Karpas-422 (cell line): ENCODE data around the gene SLCO1B1. TPM values are rescaled to one million over a fixed set of nuclear protein-coding genes. Genes with fewer than 3 reads are reported as not detected.
"Not testable (repeated sequence)": the region's sequence is repeated elsewhere in the genome, so short reads cannot be mapped to it uniquely, and the experiment has no call there.

Experiments used
- DNase-seq: peaks from one replicate; pipeline ENCODE4 v3.0.0-alpha.2; 2015
- H2AFZ ChIP-seq: fragments of 200-600 bp; sonication (generic); 2 replicates; pipeline ENCODE4 v1.6.1; 2014; ENCODE audit warnings: antibody characterized with exemption, low read length, mixed read lengths
- H3K27ac ChIP-seq: fragments of 200-600 bp; sonication (generic); 2 replicates; pipeline ENCODE4 v1.5.1; 2014; ENCODE audit warnings: mild to moderate bottlenecking, low read length, moderate library complexity
- H3K27me3 ChIP-seq: fragments of 200-600 bp; sonication (generic); 2 replicates; pipeline ENCODE4 v1.6.1; 2014; ENCODE audit warnings: low read length, mixed read lengths
- H3K36me3 ChIP-seq: fragments of 200-600 bp; sonication (generic); 2 replicates; pipeline ENCODE4 v1.6.1; 2014; ENCODE audit warnings: low read length, mixed read lengths; ENCODE audit not compliant: insufficient read depth
- H3K4me1 ChIP-seq: fragments of 200-600 bp; sonication (generic); 2 replicates; pipeline ENCODE4 v1.6.1; 2014; ENCODE audit warnings: mild to moderate bottlenecking, low read length, mixed read lengths
- H3K4me2 ChIP-seq: fragments of 200-600 bp; sonication (generic); 2 replicates; pipeline ENCODE4 v1.6.1; 2014; ENCODE audit warnings: low read length, low read depth, mild to moderate bottlenecking; ENCODE audit not compliant: poor library complexity, severe bottlenecking
- H3K4me3 ChIP-seq: fragments of 200-600 bp; sonication (generic); 2 replicates; pipeline ENCODE4 v1.5.1; 2014; ENCODE audit warnings: mild to moderate bottlenecking, antibody characterized with exemption, low read length, mixed read lengths
- H3K79me2 ChIP-seq: fragments of 200-600 bp; sonication (generic); 2 replicates; pipeline ENCODE4 v1.6.1; 2014; ENCODE audit warnings: mild to moderate bottlenecking, low read length, mixed read lengths
- H3K9ac ChIP-seq: fragments of 200-600 bp; sonication (generic); 2 replicates; pipeline ENCODE4 v1.6.0; 2014; ENCODE audit warnings: low read length
- H3K9me2 ChIP-seq: fragments of 200-600 bp; sonication (generic), shearing (Covaris generic); replicated peaks from 2 replicates; pipeline ENCODE4 v1.6.0; 2014; ENCODE audit warnings: mild to moderate bottlenecking, low read length, moderate library complexity; ENCODE audit not compliant: insufficient read depth
- H3K9me3 ChIP-seq: fragments of 300-700, 200-600 bp; sonication (generic); 2 replicates; pipeline ENCODE4 v1.6.1; 2014; ENCODE audit warnings: low read length, mixed read lengths
- H4K20me1 ChIP-seq: fragments of 200-600 bp; sonication (generic); 2 replicates; pipeline ENCODE4 v1.6.1; 2014; ENCODE audit warnings: mild to moderate bottlenecking, antibody characterized with exemption, low read length, low read depth; ENCODE audit not compliant: insufficient read depth
- total RNA-seq: library from RNA; depleted of rRNA; stranded (reverse); fragments of >200 nt; shearing (Covaris generic); gene quantifications from 2 replicates; pipeline ENCODE4 v1.2.3, GENCODE V29; 2014; ENCODE audit warnings: low replicate concordance

Gene SLCO1B1
- total RNA-seq, 1 experiment from 2014 or later, result not detected

- not testable (repeated sequence) for H3K9me2 ChIP-seq, H3K9me3 ChIP-seq, H3K27me3 ChIP-seq, H3K9ac ChIP-seq, H3K79me2 ChIP-seq, H2AFZ ChIP-seq, H3K27ac ChIP-seq, DNase-seq, H3K36me3 ChIP-seq, H3K4me2 ChIP-seq, H4K20me1 ChIP-seq, H3K4me3 ChIP-seq, H3K4me1 ChIP-seq
These were observed 6.5 kb downstream of the SLCO1B1 start for GRCh38 chr12:21137318-21137999.

GRCh38 chr12:21138016-21138415 is 7.0 kb downstream of the SLCO1B1 start:
- no peak for DNase-seq
- Histone ChIP-seq H3K4me1 (no peaks in the 10 kb centered on the region), H3K27ac (no peak overlapping the region)

DNA sequence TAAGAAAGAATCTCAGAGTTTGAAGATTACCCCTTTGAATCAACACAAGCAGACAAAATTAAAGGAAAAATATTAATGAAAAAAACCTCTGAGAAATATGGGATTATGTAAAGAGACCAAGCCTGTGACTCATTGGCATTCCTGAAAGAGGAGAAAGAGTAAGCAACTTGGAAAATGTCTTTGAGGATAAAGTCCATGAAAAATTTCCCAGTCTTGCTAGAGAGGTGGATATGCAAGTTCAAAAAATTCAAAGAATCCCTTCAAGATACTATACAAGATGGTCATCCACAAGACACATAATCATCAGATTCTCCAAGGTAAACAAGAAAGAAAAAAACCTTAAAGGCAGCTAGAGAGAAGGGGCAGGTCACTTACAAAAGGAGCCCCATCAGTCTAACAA is 13.3 kb downstream of the SLCO1B1 start:
- Histone ChIP-seq H3K9ac (no peak overlapping the region), H3K36me3 (no peaks in the 10 kb centered on the region), H3K9me3 (no peaks in the 10 kb centered on the region), H3K9me2 (no peaks in the 10 kb centered on the region), H3K79me2 (no peaks in the 10 kb centered on the region), H3K4me1 (no peaks in the 10 kb centered on the region), H3K4me2 (no peak overlapping the region), H3K27ac (no peak overlapping the region), H4K20me1 (no peaks in the 10 kb centered on the region), H2AFZ (no peak overlapping the region), H3K27me3 (no peaks in the 10 kb centered on the region), H3K4me3 (no peak overlapping the region)
- DNase-seq, result no peak

More at GRCh38 chr12:21138016-21138415, 7.0 kb downstream of the SLCO1B1 start:
- Histone ChIP-seq H4K20me1 (no peaks in the 10 kb centered on the region), H3K9me2 (no peaks in the 10 kb centered on the region), H3K36me3 (no peaks in the 10 kb centered on the region), H3K9me3 (no peaks in the 10 kb centered on the region), H2AFZ (no peak overlapping the region), H3K27me3 (no peaks in the 10 kb centered on the region), H3K4me3 (no peak overlapping the region), H3K4me2 (no peak overlapping the region), H3K9ac (no peak overlapping the region), H3K79me2 (no peaks in the 10 kb centered on the region)

DNA sequence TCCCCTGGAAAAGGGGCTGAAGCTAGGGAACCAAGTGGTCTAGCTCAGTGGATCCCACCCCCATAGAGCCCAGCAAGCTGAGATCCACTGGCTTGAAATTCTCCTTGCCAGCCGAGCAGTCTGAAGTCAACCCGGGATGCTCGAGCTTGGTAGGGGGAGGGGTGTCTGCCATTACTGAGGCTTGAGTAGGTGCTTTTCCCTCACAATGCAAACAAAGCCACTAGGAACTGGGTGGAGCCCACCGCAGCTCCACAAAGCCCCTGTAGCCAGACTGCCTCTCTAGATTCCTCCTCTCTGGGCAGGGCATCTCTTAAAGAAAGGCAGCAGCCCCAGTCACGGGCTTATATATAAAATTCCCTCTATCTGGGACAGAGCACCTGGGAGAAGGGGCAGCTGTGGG is 18.9 kb downstream of the SLCO1B1 start:
- H3K9me3 ChIP-seq, H3K4me1 ChIP-seq, H3K27ac ChIP-seq, H4K20me1 ChIP-seq, H3K4me3 ChIP-seq, H3K27me3 ChIP-seq, H3K36me3 ChIP-seq, H3K79me2 ChIP-seq, DNase-seq, H3K9me2 ChIP-seq, H3K9ac ChIP-seq, H3K4me2 ChIP-seq, H2AFZ ChIP-seq: not testable (repeated sequence)

- Histone ChIP-seq H3K36me3 (no peaks in the 10 kb centered on the region), H3K79me2 (no peaks in the 10 kb centered on the region), H3K27me3 (no peaks in the 10 kb centered on the region), H3K4me2 (no peak overlapping the region), H4K20me1 (no peaks in the 10 kb centered on the region), H3K4me1 (no peaks in the 10 kb centered on the region), H3K9ac (no peak overlapping the region), H3K4me3 (no peak overlapping the region), H3K27ac (no peak overlapping the region), H2AFZ (no peak overlapping the region), H3K9me2 (no peaks in the 10 kb centered on the region), H3K9me3 (no peaks in the 10 kb centered on the region)
- DNase-seq, result no peak
These were observed 20.2 kb downstream of the SLCO1B1 start for GRCh38 chr12:21151184-21151583.

DNA sequence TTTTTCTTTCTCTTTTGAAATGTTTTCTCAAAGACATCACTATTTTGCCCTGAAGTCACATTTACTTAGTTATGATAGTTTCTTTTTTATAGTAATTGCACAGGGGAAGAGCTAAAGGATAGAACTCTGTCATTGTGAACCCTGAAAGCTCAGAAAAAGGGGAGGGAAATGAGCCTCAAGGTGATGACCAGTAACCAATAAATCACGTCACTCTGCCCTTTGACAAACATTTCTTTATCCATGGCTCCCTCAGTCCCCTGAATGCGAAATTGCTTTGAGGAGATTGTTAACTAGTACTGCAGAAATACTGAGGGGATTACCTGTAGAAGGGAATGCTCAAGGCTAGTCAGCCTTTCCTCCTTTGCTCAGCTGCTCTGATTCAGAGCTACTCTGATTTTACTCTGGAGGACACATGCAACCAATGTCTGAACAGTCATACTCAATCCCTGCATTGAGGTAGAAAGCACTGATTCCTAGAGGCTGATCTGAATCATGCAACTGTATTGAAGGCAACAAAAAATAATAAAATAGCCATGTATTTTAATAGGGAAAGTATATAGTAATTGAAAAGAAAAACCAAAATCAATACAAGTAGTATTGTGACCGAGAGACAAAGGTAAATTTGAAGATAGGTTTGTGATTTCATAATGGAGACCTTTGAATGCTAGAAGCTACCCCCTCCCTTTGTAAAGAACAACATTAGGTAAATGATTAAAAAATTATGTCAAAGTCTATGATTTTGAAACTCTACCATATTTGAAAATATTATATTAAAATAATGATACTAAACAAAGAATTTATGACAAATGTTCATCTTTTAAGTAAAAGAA is 24.7 kb downstream of the SLCO1B1 start:
- H3K9me2 ChIP-seq, result no peaks in the 10 kb centered on the region

DNA sequence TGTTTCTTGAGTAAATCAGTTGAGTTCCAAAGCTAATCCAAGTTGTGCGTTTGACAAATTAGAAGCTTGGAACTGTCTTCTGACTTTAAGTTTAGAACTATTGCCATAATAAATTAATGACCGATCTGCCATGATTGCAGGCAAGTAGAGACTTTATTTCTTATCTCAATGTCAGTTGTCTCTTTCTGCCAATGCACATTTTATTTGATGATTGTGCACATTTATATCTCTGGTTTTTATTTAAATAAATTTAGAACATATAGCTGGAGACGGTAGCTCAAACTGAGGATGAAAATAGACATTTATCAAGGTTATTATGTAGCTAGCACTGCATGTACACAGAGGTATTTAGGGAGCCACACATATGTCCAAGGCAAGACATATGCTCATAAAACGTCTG is 34.1 kb downstream of the SLCO1B1 start:
- no peaks in the 10 kb centered on the region for H3K4me1 ChIP-seq
- no peak overlapping the region for H2AFZ ChIP-seq
- no peak for DNase-seq

More for the DNA sequence above, 24.7 kb downstream of the SLCO1B1 start:
- H3K9ac ChIP-seq, result no peak overlapping the region
- no peak overlapping the region for H2AFZ ChIP-seq
- no peak overlapping the region for H3K4me2 ChIP-seq
- H3K79me2 ChIP-seq, result no peaks in the 10 kb centered on the region
- no peaks in the 10 kb centered on the region for H3K9me3 ChIP-seq
- no peaks in the 10 kb centered on the region for H3K4me1 ChIP-seq
- H3K27me3 ChIP-seq, result no peaks in the 10 kb centered on the region
- no peaks in the 10 kb centered on the region for H4K20me1 ChIP-seq
- no peak for DNase-seq
- no peak overlapping the region for H3K27ac ChIP-seq
- H3K36me3 ChIP-seq, result no peaks in the 10 kb centered on the region
- H3K4me3 ChIP-seq, result no peak overlapping the region

DNA sequence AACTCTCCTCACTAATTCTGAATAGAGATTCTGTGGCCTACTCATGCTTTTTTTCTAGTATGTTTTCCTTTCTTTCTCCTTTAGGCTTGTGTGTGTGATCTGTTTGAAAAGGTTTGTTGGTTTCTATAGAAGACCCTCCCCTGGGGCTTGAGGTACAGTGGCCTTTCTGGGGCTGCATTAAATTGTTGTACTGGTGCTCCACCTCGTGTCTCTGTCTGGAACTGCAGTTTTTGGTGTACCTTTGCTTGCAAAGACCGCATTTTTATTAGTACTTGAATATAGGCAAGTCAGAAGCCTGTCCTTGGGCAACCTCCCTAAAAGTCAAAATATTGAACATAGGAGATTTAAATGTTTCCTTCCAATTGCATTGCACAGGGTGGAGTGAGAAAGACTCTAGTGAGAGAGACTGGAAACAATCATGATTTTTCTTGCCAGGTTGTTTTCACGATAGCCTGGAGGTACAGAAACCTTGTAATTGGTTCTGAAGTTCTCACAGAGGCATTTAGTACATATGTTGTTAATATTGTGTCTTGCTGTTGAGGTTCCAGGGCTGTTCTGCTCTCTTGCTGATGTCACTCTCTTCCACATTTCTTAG is 39.0 kb downstream of the SLCO1B1 start:
- H3K4me2 ChIP-seq, result no peak overlapping the region
- peak; percentile 83 for DNase-seq
- H3K4me1 ChIP-seq, result peaks cover 5% of the 10 kb centered on the region; the same call in 1 of the 2 replicates
- no peak overlapping the region for H2AFZ ChIP-seq
- no peaks in the 10 kb centered on the region for H3K9me3 ChIP-seq
- no peaks in the 10 kb centered on the region for H3K9me2 ChIP-seq
- no peak overlapping the region for H3K4me3 ChIP-seq
- no peak overlapping the region for H3K9ac ChIP-seq
- H3K36me3 ChIP-seq, result no peaks in the 10 kb centered on the region
- H3K27me3 ChIP-seq, result no peaks in the 10 kb centered on the region
- no peak overlapping the region for H3K27ac ChIP-seq
- no peaks in the 10 kb centered on the region for H4K20me1 ChIP-seq
- no peaks in the 10 kb centered on the region for H3K79me2 ChIP-seq

More for the DNA sequence above, 34.1 kb downstream of the SLCO1B1 start:
- no peaks in the 10 kb centered on the region for H3K27me3 ChIP-seq
- H3K36me3 ChIP-seq, result no peaks in the 10 kb centered on the region
- H3K9me3 ChIP-seq, result no peaks in the 10 kb centered on the region
- no peaks in the 10 kb centered on the region for H4K20me1 ChIP-seq
- no peak overlapping the region for H3K4me2 ChIP-seq
- no peak overlapping the region for H3K9ac ChIP-seq
- no peaks in the 10 kb centered on the region for H3K79me2 ChIP-seq
- H3K4me3 ChIP-seq, result no peak overlapping the region
- H3K27ac ChIP-seq, result no peak overlapping the region
- no peaks in the 10 kb centered on the region for H3K9me2 ChIP-seq
